Astrocyte of the spinal cord (primary cell): ENCODE measurements around the gene MPV17L2.

Experiments used
- DNase-seq: peaks from one replicate; pipeline ENCODE4 v3.0.0; 2011; ENCODE audit warnings: low read depth, low spot score
- H3K4me3 ChIP-seq: 2 replicates; pipeline ENCODE4 v1.5.1; 2011; ENCODE audit warnings: low read depth, mild to moderate bottlenecking, low read length, moderate library complexity
- in situ Hi-C: cut with HindIII; loops from 2 replicates; pipeline ENCODE4 v1.10.0; 2017; ENCODE audit warnings: low sequenced_read_pairs
- TF ChIP-seq, protein P1 (sequence below): IDR thresholded peaks from 2 replicates; pipeline ENCODE4 v1.5.1; 2012; ENCODE audit warnings: low read depth, mild to moderate bottlenecking, low read length, inconsistent platforms

Gene MPV17L2

DNA sequence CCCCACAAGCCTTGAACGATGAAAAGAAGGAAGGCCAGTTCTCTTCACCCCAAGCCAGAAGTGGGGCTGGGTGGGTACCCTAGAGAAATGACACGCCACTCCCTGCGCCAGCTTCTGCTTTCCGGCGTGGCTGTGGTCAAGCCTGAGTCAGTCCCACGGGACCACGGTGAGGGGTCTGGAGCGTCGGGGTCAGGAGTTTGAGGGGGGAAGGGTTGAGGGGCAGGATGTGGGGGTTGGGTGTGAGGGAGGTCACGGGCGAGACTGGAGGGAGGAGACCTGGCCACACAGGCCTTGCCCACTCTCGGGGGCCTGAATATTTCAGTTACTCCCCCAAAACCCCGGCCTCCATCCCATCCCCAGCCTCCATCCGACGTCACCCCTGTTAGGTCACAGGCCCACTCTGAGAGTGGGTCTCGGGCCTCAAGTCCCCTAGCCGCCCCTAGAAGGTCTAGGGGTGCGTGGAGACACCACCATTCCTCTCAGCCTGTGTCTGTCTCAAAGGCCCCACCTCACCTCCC is 19.9 kb upstream of the MPV17L2 start:
- no peak overlapping the region for H3K4me3 ChIP-seq
- no peak for DNase-seq
- TF ChIP-seq, protein P1, sequence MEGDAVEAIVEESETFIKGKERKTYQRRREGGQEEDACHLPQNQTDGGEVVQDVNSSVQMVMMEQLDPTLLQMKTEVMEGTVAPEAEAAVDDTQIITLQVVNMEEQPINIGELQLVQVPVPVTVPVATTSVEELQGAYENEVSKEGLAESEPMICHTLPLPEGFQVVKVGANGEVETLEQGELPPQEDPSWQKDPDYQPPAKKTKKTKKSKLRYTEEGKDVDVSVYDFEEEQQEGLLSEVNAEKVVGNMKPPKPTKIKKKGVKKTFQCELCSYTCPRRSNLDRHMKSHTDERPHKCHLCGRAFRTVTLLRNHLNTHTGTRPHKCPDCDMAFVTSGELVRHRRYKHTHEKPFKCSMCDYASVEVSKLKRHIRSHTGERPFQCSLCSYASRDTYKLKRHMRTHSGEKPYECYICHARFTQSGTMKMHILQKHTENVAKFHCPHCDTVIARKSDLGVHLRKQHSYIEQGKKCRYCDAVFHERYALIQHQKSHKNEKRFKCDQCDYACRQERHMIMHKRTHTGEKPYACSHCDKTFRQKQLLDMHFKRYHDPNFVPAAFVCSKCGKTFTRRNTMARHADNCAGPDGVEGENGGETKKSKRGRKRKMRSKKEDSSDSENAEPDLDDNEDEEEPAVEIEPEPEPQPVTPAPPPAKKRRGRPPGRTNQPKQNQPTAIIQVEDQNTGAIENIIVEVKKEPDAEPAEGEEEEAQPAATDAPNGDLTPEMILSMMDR = no peak
- in situ Hi-C loops = no loop called here

DNA sequence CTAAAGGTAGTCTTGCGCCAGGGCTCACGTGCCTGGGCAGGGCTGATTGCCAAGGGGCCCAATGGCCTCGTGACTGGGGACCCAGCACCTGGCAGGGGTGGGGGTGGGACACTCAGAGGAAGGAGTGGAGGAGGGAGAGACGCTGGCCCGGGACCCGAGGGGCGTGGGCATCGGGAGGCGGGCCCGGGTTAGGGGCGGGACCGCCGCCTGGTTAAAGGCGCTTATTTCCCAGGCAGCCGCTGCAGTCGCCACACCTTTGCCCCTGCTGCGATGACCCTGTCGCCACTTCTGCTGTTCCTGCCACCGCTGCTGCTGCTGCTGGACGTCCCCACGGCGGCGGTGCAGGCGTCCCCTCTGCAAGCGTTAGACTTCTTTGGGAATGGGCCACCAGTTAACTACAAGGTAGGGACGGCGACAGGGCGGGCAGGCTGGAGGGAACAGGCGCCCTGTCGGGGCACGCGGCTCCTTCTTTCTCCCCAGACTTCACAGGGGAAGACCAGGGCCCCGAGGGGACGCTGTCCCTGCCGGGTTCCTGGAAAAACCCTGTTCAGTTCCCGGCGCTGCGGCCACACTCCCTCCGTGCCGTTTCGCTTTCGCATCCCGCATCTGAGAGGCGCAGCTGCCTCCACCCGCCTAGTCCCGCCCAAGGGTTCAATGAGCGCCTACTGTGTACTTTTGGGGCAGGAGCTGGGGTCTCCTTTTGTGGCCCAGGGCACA is 19.3 kb upstream of the MPV17L2 start, which contains the start of gene IFI30:
IFI30 (plus strand) TSS at position 242 of the 717 bp plus-strand sequence; CDS start at position 271, 29 bp downstream.
- peak within 1 kb of the TSS; percentile 57 for H3K4me3 ChIP-seq
- TF ChIP-seq, protein P1 = no peak
- in situ Hi-C loops = no loop called here
- no peak for DNase-seq

DNA sequence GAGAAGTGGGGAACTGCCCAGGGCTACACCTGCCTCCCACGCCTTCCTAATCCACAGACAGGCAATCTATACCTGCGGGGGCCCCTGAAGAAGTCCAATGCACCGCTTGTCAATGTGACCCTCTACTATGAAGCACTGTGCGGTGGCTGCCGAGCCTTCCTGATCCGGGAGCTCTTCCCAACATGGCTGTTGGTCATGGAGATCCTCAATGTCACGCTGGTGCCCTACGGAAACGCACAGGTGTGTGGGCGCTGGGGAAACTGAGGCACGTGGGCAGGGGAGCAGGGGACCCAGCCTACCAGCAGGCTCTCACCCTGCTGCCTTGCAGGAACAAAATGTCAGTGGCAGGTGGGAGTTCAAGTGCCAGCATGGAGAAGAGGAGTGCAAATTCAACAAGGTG is 18.0 kb upstream of the MPV17L2 start:
- DNase-seq = no peak
- TF ChIP-seq, protein P1 = no peak
- in situ Hi-C loops = no loop called here
- H3K4me3 ChIP-seq = no peak overlapping the region

DNA sequence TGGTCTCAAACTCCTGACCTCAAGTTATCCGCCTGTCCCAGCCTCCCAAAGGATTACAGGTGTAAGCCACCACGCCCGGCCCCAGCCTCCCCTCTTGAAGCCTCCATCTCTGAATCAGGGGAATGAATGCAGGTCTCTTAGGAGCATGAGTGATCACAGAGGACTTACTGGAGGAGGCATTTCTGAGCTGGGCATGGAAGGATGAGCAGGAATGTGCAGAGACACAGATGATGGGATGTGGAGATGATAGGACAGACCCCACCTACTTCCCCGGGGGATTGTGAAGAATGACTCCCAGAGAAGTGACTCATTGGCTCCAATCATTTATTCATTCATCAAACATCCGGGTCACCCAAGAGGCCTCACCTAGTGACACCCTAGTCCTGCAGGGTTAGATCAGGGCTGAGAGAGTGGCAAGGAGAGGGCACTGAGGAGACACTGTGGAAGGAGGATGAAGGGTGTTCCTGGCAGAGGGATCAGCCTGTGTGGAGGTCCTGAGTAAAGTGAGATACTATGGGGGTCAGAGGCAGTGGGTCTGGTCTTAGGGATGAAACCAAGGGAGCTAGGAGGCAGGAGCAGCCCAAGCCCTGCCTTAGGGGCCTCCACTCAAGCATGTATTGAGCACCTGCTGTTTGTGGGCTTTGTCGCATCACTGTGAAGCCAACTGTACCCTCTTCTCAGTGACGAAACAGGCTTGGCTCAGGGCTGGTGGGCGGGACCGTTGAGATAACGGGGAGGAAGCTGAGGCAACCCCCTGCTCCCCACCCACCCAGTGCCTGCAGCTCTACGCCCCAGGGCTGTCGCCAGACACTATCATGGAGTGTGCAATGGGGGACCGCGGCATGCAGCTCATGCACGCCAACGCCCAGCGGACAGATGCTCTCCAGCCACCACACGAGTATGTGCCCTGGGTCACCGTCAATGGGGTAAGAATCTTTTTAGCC is 16.4 kb upstream of the MPV17L2 start:
- TF ChIP-seq, protein P1 = no peak
- no peak for DNase-seq
- in situ Hi-C loops = no loop called here
- no peak overlapping the region for H3K4me3 ChIP-seq

DNA sequence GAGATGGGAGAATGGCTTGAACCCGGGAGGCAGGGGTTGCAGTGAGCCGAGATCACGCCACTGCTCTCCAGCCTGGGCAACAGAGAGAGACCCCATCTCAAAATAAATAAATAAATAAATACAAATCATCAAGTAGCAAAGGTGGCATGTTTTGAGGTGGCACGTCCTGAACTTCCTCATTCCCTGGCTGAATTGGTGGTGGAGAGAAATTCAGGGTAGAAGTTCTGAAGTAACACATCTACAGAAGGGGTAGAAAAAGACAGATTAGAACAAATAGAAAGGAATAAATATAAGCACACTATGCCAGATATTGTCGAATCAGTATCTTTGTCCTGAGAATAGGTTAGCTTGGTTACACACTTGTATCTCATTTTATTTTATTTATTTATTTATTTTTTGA is 13.1 kb upstream of the MPV17L2 start:
- in situ Hi-C loops = no loop called here
- H3K4me3 ChIP-seq = no peak overlapping the region
- DNase-seq = no peak
- TF ChIP-seq, protein P1 = no peak

DNA sequence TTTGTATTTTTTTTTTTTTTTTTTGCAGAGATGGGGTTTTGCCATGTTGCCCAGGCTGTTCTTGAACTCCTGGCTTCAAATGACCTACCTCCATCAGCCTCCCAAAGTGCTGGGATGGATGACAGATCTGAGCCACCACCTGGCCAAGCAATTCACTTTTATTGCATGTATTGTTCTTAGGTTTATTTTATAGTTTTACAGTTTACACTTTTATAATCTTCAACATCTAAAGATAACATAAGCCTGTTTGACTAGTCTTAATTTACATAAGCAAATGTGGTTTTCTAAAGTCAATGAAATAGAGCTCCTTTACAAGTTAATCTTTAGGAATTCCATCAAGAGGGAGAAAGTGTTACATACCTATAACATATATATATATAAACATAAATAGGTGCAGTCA is 9.5 kb upstream of the MPV17L2 start:
- TF ChIP-seq, protein P1 = no peak
- no peak overlapping the region for H3K4me3 ChIP-seq
- in situ Hi-C loops = no loop called here
- DNase-seq = no peak
